Small intestine (tissue), 7 donors: Measurements from ENCODE around the gene FTSJ3. TPM values are rescaled to one million over a fixed set of nuclear protein-coding genes. Genes with fewer than 3 reads are reported as not detected.

Experiments
- DNase-seq, 2 donors: peaks; one replicate each; pipeline versions ENCODE4 v3.0.0 to v3.0.0-alpha.2; 2013
- FAIRE-seq: peaks from 2 replicates; lab custom pipeline; 2012; peaks lifted over from hg19 to GRCh38; lab: Jason Lieb, UNC
- H3K27ac ChIP-seq, 3 donors: one replicate each; pipeline ENCODE4 v1.5.1; 2013; ENCODE audit warnings: low read length in 2 of 3, mild to moderate bottlenecking in 2 of 3, control low read depth in 1 of 3, inconsistent platforms in 1 of 3, low read depth in 1 of 3, moderate library complexity in 1 of 3
- H3K27me3 ChIP-seq, 3 donors: one replicate each; pipeline ENCODE4 v1.6.1; 2013; ENCODE audit warnings: low read length in 3 of 3, inconsistent platforms in 1 of 3; ENCODE audit not compliant: control insufficient read depth in 3 of 3, insufficient read depth in 3 of 3
- H3K36me3 ChIP-seq, 3 donors: one replicate each; pipeline ENCODE4 v1.6.1; 2013; ENCODE audit warnings: low read length in 3 of 3, inconsistent platforms in 1 of 3, low read depth in 1 of 3, mild to moderate bottlenecking in 1 of 3, moderate library complexity in 1 of 3; ENCODE audit not compliant: control insufficient read depth in 3 of 3, insufficient read depth in 2 of 3
- H3K4me1 ChIP-seq, 3 donors: one replicate each; pipeline ENCODE4 v1.6.1; 2013; ENCODE audit warnings: low read length in 2 of 3, inconsistent platforms in 1 of 3, low read depth in 1 of 3, mild to moderate bottlenecking in 1 of 3, moderate library complexity in 1 of 3; ENCODE audit not compliant: control insufficient read depth in 3 of 3, insufficient read depth in 2 of 3
- H3K4me3 ChIP-seq, 3 donors: one replicate each; pipeline ENCODE4 v1.5.1; 2013; ENCODE audit warnings: low read length in 3 of 3, control low read depth in 1 of 3, inconsistent platforms in 1 of 3, low read depth in 1 of 3, mild to moderate bottlenecking in 1 of 3, moderate library complexity in 1 of 3
- H3K9me3 ChIP-seq, 2 donors: one replicate each; pipeline ENCODE4 v1.6.1; 2013; ENCODE audit warnings: low read depth in 1 of 2, low read length in 1 of 2; ENCODE audit not compliant: control insufficient read depth in 2 of 2, insufficient read depth in 1 of 2
- WGBS, 3 donors: extraction: QIAGEN DNeasy Blood & Tissue Kit; methylation state at CpG; one replicate each; pipeline ENCODE4 v1.1.7; 2013; 5-methylcytosine and 5-hydroxymethylcytosine counted together
- polyA plus RNA-seq, 4 donors: library from polyadenylated mRNA; stranded (reverse) in 3 of 4; unstranded in 1 of 4; fragments of 200-250 nt in 3 of 4; fragments of 120-200 nt in 1 of 4; gene quantifications; one replicate each; pipeline versions ENCODE4 v1.2.1 to v1.2.3, GENCODE V29; 2013
- donor health status: healthy with polysubstance abuse.
- donor health status: control.
- donor health status: control.
- donor health status: Bipolar disorder and iron deficiency.
- donor health status: healthy.

The FTSJ3 gene
- polyA plus RNA-seq, 4 donors, result 13.9 to 45.5 (median 19.7) TPM

GRCh38 chr17:63819585-63820537 is 7.6 kb downstream of the FTSJ3 start:
- Histone ChIP-seq H3K36me3 (peaks cover 47 to 73% (median 48%) of the 10 kb centered on the region in 3 donors), H3K27ac (peak overlapping the region in 1 of 3 donors; percentile 36), H3K9me3 (no peaks in the 10 kb centered on the region), H3K4me3 (no peak overlapping the region), H3K27me3 (no peaks in the 10 kb centered on the region), H3K4me1 (peaks cover 0 to 6% (median 0%) of the 10 kb centered on the region in 3 donors)
- peak in 1 of 2 donors; percentile 18 for DNase-seq
- FAIRE-seq, result no peak
- WGBS, 3 donors, result 70 to 80% (median 73%) methylated on average over 19 to 21 of the region's 21 CpGs

- DNase-seq (peak in 1 of 2 donors; percentile 29), FAIRE-seq (no peak)
- Histone ChIP-seq H3K9me3 (no peaks in the 10 kb centered on the region), H3K27me3 (no peaks in the 10 kb centered on the region), H3K27ac (peak overlapping the region in 1 of 3 donors; percentile 36), H3K36me3 (peaks cover 47 to 73% (median 51%) of the 10 kb centered on the region in 3 donors), H3K4me1 (peaks cover 0 to 6% (median 0%) of the 10 kb centered on the region in 3 donors), H3K4me3 (no peak overlapping the region)
- WGBS, 3 donors, result 55 to 64% (median 55%) methylated on average over 6 of the region's 6 CpGs
Measured at GRCh38 chr17:63819131-63819530, 8.3 kb downstream of the FTSJ3 start.

- Histone ChIP-seq H3K4me3 (no peak overlapping the region), H3K27me3 (no peaks in the 10 kb centered on the region), H3K27ac (no peak overlapping the region), H3K4me1 (peaks cover 0 to 6% (median 0%) of the 10 kb centered on the region in 3 donors), H3K36me3 (peaks cover 45 to 75% (median 51%) of the 10 kb centered on the region in 3 donors), H3K9me3 (no peaks in the 10 kb centered on the region)
- 95 to 97% (median 96%) methylated on average over 27 of the region's 27 CpGs for WGBS, 3 donors
- no peak for FAIRE-seq
- DNase-seq, result no peak
Measured at GRCh38 chr17:63817736-63818385, 9.6 kb downstream of the FTSJ3 start.

- H3K27me3 ChIP-seq, result no peaks in the 10 kb centered on the region
- DNase-seq, result no peak
- no peak overlapping the region for H3K4me3 ChIP-seq
- H3K27ac ChIP-seq, result no peak overlapping the region
- no peaks in the 10 kb centered on the region for H3K9me3 ChIP-seq
- 87 to 93% (median 89%) methylated on average over 4 of the region's 4 CpGs for WGBS, 3 donors
- H3K36me3 ChIP-seq, result peaks cover 39 to 74% (median 55%) of the 10 kb centered on the region in 3 donors
- H3K4me1 ChIP-seq, result peaks cover 0 to 6% (median 0%) of the 10 kb centered on the region in 3 donors
- FAIRE-seq, result no peak
Measured at GRCh38 chr17:63816669-63817068, 10.8 kb downstream of the FTSJ3 start.

GRCh38 chr17:63816123-63816522 is 11.3 kb downstream of the FTSJ3 start:
- FAIRE-seq (no peak), DNase-seq (no peak)
- Histone ChIP-seq H3K9me3 (no peaks in the 10 kb centered on the region), H3K27ac (no peak overlapping the region), H3K4me1 (peaks cover 0 to 6% (median 0%) of the 10 kb centered on the region in 3 donors), H3K36me3 (peaks cover 35 to 68% (median 55%) of the 10 kb centered on the region in 3 donors), H3K4me3 (no peak overlapping the region), H3K27me3 (no peaks in the 10 kb centered on the region)
- WGBS, 3 donors, result 88 to 92% (median 90%) methylated on average over 2 of the region's 2 CpGs

GRCh38 chr17:63809970-63810369 is 17.5 kb downstream of the FTSJ3 start:
- no peak overlapping the region for H3K27ac ChIP-seq
- peaks cover 19 to 45% (median 45%) of the 10 kb centered on the region in 3 donors for H3K36me3 ChIP-seq
- FAIRE-seq (no peak), DNase-seq (no peak)
- H3K4me3 ChIP-seq, result no peak overlapping the region
- 92 to 94% (median 94%) methylated on average over 9 of the region's 9 CpGs for WGBS, 3 donors
- no peaks in the 10 kb centered on the region for H3K4me1 ChIP-seq
- no peaks in the 10 kb centered on the region for H3K27me3 ChIP-seq
- H3K9me3 ChIP-seq, result no peaks in the 10 kb centered on the region

GRCh38 chr17:63805591-63805990 is 21.9 kb downstream of the FTSJ3 start:
- Histone ChIP-seq H3K4me1 (no peaks in the 10 kb centered on the region), H3K36me3 (peaks cover 21 to 43% (median 38%) of the 10 kb centered on the region in 3 donors), H3K4me3 (no peak overlapping the region), H3K27ac (no peak overlapping the region), H3K9me3 (no peaks in the 10 kb centered on the region), H3K27me3 (no peaks in the 10 kb centered on the region)
- DNase-seq (no peak), FAIRE-seq (no peak)
- WGBS, 3 donors, result 62 to 79% (median 70%) methylated on average over 2 of the region's 2 CpGs

GRCh38 chr17:63804328-63804727 is 23.1 kb downstream of the FTSJ3 start:
- peaks cover 20 to 39% (median 38%) of the 10 kb centered on the region in 3 donors for H3K36me3 ChIP-seq
- DNase-seq, result no peak
- H3K27me3 ChIP-seq, result no peaks in the 10 kb centered on the region
- H3K9me3 ChIP-seq, result no peaks in the 10 kb centered on the region
- H3K27ac ChIP-seq, result no peak overlapping the region
- 89 to 100% (median 92%) methylated on average over 1 of the region's 1 CpG for WGBS, 3 donors
- no peaks in the 10 kb centered on the region for H3K4me1 ChIP-seq
- no peak overlapping the region for H3K4me3 ChIP-seq
- FAIRE-seq, result no peak
